HG03457 (cell line): Measurements from ENCODE around the gene ABCC1.
"Not testable (repeated sequence)": the region's sequence is repeated elsewhere in the genome, so short reads cannot be mapped to it uniquely, and the experiment has no call there.

Experiments used
- ATAC-seq: cut with Tn5 transposase; IDR thresholded peaks from one replicate; pipeline ENCODE4 v1.9.1; 2021; ENCODE audit warnings: moderate number of reproducible peaks; ENCODE audit not compliant: unreplicated experiment

Gene ABCC1

GRCh38 chr16:16102738-16103137 is 153.3 kb downstream of the ABCC1 start:
- no peak for ATAC-seq

GRCh38 chr16:16104132-16104803 is 154.9 kb downstream of the ABCC1 start:
- not testable (repeated sequence) for ATAC-seq

DNA sequence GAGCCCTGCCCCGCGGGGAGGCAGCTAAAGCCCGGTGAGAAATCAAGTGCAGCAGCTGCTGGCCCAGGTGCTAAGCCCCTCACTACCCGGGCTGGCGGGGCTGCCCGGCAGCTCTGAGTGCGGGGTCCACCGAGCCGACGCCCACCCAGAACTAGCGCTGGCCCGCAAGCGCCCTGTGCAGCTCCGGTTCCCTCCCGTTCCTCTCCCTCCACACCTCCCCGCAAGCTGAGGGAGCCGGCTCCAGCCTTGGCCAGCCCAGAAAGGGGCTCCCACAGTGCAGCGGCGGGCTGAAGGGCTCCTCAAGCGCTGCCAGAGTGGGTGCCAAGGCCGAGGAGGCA is 155.4 kb downstream of the ABCC1 start:
- not testable (repeated sequence) for ATAC-seq

DNA sequence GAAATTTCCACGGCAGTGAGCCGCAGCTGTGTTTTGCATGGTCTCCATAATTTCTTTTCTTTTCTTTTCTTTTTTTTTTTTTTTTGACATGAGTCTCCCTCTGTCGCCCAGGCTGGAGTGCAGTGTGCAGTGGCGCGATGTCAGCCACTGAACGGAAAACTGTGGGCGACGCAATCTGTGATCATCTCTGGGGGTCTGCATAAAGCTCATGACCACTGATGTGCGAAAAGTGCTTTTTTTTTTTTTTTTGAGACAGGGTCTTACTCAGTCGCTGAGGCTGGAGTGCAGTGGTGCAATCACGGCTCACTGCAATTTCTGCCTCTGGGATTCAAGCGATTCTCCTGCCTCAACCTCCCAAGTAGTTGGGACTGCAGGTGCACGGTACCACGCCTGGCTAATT is 156.2 kb downstream of the ABCC1 start:
- no peak for ATAC-seq

- ATAC-seq: no peak
Observed at GRCh38 chr16:16106466-16106865, 157.1 kb downstream of the ABCC1 start.

GRCh38 chr16:16107839-16108238 is 158.4 kb downstream of the ABCC1 start:
- no peak for ATAC-seq

- ATAC-seq: no peak
Observed at GRCh38 chr16:16108759-16109158, 159.3 kb downstream of the ABCC1 start.

GRCh38 chr16:16109453-16110110 is 160.2 kb downstream of the ABCC1 start:
- ATAC-seq: no peak

DNA sequence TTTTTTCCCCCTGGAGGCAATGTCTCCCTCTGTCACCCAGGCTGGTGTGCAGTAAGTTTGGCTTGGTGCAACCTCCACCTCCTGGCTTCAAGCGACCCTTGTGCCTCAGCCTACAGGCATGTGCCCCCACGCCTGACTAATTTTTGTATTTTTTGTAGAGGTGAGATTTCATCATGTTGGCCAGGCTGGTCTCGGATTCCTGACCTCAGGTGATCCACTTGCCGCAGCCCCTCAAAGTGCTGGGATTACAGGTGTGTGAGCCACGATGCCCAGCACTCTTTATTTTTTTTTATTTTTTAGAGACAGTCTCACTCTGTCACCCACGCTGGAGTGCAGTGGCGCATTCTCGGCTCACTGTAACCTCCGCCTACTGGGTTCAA is 160.7 kb downstream of the ABCC1 start:
- ATAC-seq: no peak

DNA sequence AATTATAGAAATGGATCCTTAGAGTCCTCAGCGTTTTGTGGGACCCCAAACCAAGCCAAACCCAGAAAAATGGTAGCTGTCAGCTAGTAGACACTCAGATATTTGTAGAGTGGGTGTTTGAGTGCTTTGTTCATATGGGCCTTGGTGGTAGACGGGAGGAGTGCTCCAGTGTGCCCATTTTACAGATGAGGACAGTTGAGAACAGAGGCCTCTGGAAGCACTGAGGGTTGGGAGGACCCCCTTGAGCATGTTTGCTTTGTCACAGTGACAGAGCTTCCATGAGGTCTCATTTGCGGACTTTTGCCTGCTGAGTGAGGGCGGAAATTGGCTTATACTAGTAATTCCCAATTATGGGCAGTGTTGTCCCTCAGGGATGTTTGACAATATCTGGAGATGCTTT is 162.2 kb downstream of the ABCC1 start:
- ATAC-seq: no peak

GRCh38 chr16:16112450-16113053 is 163.1 kb downstream of the ABCC1 start:
- no peak for ATAC-seq

- no peak for ATAC-seq
Observed at GRCh38 chr16:16113076-16113475, 163.7 kb downstream of the ABCC1 start.

DNA sequence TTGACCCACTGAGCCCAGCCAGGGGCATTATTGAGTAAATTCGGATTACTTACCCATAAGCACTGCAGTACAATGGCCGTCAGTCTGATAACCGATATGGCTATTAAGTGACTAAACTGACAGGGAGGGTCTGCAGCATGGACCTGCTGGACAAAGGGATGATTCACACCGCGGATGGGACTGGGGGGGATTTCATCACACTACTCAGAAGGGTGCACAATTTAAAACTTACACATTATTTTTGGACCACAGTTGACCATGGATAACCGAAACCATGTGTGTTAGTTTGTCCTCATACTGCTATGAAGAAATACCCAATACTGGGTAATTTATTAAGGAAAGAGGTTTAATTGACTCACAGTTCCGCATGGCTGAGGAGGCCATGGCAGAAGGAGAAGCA is 167.4 kb downstream of the ABCC1 start:
- ATAC-seq: no peak

GRCh38 chr16:16118337-16118736 is 168.9 kb downstream of the ABCC1 start:
- ATAC-seq: no peak

- no peak for ATAC-seq
Observed at GRCh38 chr16:16120044-16120381, 170.6 kb downstream of the ABCC1 start.

DNA sequence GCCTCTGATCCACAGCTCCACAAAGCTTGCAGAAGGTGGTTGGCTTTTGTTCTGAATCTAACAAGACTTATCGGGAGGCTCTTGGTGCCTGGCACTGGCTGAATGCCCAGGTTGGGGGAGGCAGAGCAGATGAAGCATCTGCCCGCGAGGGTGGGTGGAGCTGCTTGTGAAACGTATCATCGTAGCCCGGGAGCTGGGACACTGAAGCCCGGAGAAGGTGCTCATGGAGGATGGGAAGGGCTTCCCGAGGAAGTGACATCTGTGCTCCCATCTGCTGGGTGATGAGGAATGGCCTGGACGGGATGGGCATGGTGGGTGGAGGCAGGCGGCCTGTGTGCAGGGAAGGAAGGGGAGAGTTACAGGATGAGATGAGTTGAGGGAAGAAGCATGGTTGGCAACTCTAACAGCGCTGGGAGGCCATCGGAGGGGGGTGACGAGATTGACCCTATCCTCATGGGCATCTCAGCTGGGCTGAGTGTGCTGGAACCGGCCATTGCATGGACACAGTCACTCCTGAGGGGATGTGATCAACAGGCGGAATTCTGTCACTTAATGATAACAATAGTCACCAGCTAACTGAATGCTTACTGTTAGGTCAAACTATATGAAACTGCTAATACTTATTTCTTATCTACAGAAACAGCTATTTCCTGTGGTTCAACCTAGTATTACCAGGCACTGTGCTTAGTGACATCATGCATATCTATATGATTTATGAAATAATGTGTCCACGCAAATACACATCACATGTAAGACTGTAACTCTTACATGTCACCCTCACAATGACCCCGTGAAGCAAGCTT is 171.2 kb downstream of the ABCC1 start:
- ATAC-seq: no peak

DNA sequence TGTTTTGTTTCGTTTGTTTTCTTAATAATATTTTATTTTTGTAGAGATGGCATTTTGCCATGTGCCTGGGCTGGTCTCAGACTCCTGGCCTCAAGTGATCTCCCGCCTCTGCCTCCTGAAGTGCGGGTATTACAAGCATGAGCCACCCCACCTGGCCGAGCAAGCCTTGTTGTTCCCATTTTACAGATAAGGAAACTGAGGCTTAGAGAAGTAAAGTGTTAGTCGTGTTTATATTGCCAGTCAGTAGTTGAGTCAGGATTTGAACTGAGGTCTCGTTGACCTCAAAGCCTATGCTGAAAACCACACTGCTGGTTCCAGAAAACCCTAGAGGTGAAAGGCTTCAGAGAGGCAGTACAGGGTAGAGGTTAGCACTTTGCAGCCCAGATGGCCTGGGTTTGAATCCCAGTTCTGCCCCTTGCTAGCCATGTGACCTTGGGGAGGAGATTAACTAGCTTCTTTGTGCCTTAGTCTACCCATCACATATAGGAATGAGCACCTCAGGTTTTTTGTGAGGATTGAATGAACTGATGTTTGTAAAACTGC is 171.8 kb downstream of the ABCC1 start:
- no peak for ATAC-seq

DNA sequence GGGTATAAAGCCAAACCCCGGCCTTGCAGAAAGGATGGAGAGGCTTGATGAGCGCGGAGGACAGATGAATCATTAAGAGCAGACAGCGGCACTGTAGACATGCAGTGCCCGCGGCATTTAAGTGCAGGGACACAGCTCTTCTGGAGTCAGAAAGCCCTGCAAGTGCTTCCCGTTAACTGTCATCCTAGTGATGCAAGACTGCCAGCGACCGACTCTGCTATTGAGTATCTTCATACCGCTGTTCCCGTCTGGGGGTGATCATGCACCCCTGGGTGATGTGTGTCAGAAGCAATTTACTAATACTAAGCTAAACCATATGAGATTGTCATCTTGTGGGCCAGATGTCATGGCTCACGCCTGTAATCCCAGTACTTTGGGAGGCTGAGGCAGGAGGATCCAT is 172.8 kb downstream of the ABCC1 start:
- no peak for ATAC-seq

GRCh38 chr16:16124438-16124837 is 175.0 kb downstream of the ABCC1 start:
- no peak for ATAC-seq

DNA sequence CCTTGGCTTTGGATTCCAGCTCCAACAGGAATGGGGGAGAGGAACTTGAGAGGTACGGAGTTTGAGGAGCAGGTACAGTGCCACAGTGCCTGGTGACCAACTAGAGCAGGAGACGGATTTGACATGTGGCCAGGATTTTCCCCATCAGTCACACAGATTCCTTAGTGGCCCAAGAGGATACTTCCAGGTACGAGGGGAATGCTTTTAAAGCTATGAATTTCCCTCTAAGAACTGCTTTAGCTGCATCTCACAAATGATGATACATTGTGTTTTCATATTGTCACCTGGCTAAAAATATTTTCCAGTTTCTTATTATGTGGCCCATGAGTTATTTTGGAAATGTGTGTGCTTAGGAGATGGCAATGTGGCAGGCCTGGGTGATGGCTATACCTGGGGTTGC is 175.6 kb downstream of the ABCC1 start:
- no peak for ATAC-seq

- ATAC-seq: no peak
Observed at GRCh38 chr16:16126896-16127295, 177.5 kb downstream of the ABCC1 start.
